ENCODE data around the gene MRPL44.
"Not testable (repeated sequence)": the region's sequence is repeated elsewhere in the genome, so short reads cannot be mapped to it uniquely, and the experiment has no call there.

DNA sequence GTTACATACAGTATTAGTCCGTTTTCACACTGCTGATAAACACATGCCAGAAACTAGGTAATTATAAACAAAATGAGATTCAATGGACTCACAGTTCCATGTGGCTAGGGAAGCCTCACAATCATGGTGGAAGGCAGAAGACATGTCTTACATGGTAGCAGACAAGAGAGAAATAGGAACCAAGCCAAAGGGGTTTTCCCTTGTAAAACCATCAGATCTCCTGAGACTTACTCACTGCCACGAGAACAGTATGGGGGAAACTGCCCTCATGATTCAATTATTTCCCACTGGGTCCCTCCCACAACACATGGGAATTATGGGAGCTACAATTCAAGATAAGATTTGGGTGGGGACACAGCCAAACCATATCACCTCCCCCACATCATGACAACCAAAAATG lies 17.8 kb upstream of the MRPL44 start:
- not testable (repeated sequence) for TF ChIP-seq CTCF (IDR thresholded peaks at IDR 0.05; ENCODE audit: low read depth, low read length); EZH2phosphoT487 (IDR thresholded peaks at IDR 0.05; ENCODE audit: low read depth)

Data from OCI-LY3 (cell line).